ENCODE measurements around the gene OPALIN.

OPALIN gene

GRCh38 chr10:96357038-96357620 lies 1.7 kb downstream of the OPALIN start:
- Histone ChIP-seq H3K9me3 (ENCODE audit: low read depth, low read length) (no peaks in the 10 kb centered on the region), H3K4me3 (no peak overlapping the region), H3K36me3 (ENCODE audit: insufficient read depth, low read length) (no peaks in the 10 kb centered on the region), H3K27ac (no peak overlapping the region), H3K9ac (ENCODE audit: insufficient read length) (no peak overlapping the region)
- no peak for DNase-seq (ENCODE audit: low read depth, low spot score)
- TF ChIP-seq POLR2AphosphoS5 (IDR thresholded peaks at IDR 0.05; ENCODE audit: borderline replicate concordance, low read depth, low read length) (no peak), FOXP2 (optimal IDR thresholded peaks at IDR 0.05; ENCODE audit: control extremely low read depth, extremely low read length, insufficient read depth) (no peak), EZH2 (IDR thresholded peaks at IDR 0.05) (no peak)

- TF ChIP-seq EZH2 (IDR thresholded peaks at IDR 0.05) (no peak), POLR2AphosphoS5 (IDR thresholded peaks at IDR 0.05; ENCODE audit: borderline replicate concordance, low read depth, low read length) (no peak), FOXP2 (optimal IDR thresholded peaks at IDR 0.05; ENCODE audit: control extremely low read depth, extremely low read length, insufficient read depth) (no peak)
Observed at GRCh38 chr10:96352582-96352981, 6.2 kb downstream of the OPALIN start.

GRCh38 chr10:96352027-96352426 lies 6.8 kb downstream of the OPALIN start:
- H3K27ac ChIP-seq, result no peak overlapping the region
- no peak for DNase-seq (ENCODE audit: low read depth, low spot score)
- H3K4me3 ChIP-seq, result no peak overlapping the region
- TF ChIP-seq POLR2AphosphoS5 (IDR thresholded peaks at IDR 0.05; ENCODE audit: borderline replicate concordance, low read depth, low read length) (no peak), FOXP2 (optimal IDR thresholded peaks at IDR 0.05; ENCODE audit: control extremely low read depth, extremely low read length, insufficient read depth) (no peak), EZH2 (IDR thresholded peaks at IDR 0.05) (no peak)
- no peak overlapping the region for H3K9ac ChIP-seq (ENCODE audit: insufficient read length)
- H3K9me3 ChIP-seq (ENCODE audit: low read depth, low read length), result no peaks in the 10 kb centered on the region
- no peaks in the 10 kb centered on the region for H3K36me3 ChIP-seq (ENCODE audit: insufficient read depth, low read length)

More at GRCh38 chr10:96352582-96352981, 6.2 kb downstream of the OPALIN start:
- DNase-seq (ENCODE audit: low read depth, low spot score), result no peak
- no peak overlapping the region for H3K9ac ChIP-seq (ENCODE audit: insufficient read length)
- H3K4me3 ChIP-seq, result no peak overlapping the region
- no peaks in the 10 kb centered on the region for H3K9me3 ChIP-seq (ENCODE audit: low read depth, low read length)
- H3K36me3 ChIP-seq (ENCODE audit: insufficient read depth, low read length), result no peaks in the 10 kb centered on the region
- no peak overlapping the region for H3K27ac ChIP-seq

- no peak for TF ChIP-seq FOXP2 (optimal IDR thresholded peaks at IDR 0.05; ENCODE audit: control extremely low read depth, extremely low read length, insufficient read depth)
- no peak for TF ChIP-seq POLR2AphosphoS5 (IDR thresholded peaks at IDR 0.05; ENCODE audit: borderline replicate concordance, low read depth, low read length)
- TF ChIP-seq EZH2 (IDR thresholded peaks at IDR 0.05), result no peak
- no peak for DNase-seq (ENCODE audit: low read depth, low spot score)
- H3K27ac ChIP-seq, result no peak overlapping the region
- H3K4me3 ChIP-seq, result no peak overlapping the region
- H3K36me3 ChIP-seq (ENCODE audit: insufficient read depth, low read length), result no peaks in the 10 kb centered on the region
- no peaks in the 10 kb centered on the region for H3K9me3 ChIP-seq (ENCODE audit: low read depth, low read length)
- no peak overlapping the region for H3K9ac ChIP-seq (ENCODE audit: insufficient read length)
Observed at GRCh38 chr10:96346295-96346694, 12.5 kb downstream of the OPALIN start.

GRCh38 chr10:96345222-96345621 lies 13.6 kb downstream of the OPALIN start:
- no peak for DNase-seq (ENCODE audit: low read depth, low spot score)
- no peak overlapping the region for H3K27ac ChIP-seq
- H3K4me3 ChIP-seq, result no peak overlapping the region

GRCh38 chr10:96344178-96344577 lies 14.6 kb downstream of the OPALIN start:
- no peak overlapping the region for H3K4me3 ChIP-seq
- H3K9me3 ChIP-seq (ENCODE audit: low read depth, low read length), result no peaks in the 10 kb centered on the region
- no peaks in the 10 kb centered on the region for H3K36me3 ChIP-seq (ENCODE audit: insufficient read depth, low read length)
- H3K27ac ChIP-seq, result no peak overlapping the region
- TF ChIP-seq POLR2AphosphoS5 (IDR thresholded peaks at IDR 0.05; ENCODE audit: borderline replicate concordance, low read depth, low read length) (no peak), EZH2 (IDR thresholded peaks at IDR 0.05) (no peak), FOXP2 (optimal IDR thresholded peaks at IDR 0.05; ENCODE audit: control extremely low read depth, extremely low read length, insufficient read depth) (no peak)
- no peak for DNase-seq (ENCODE audit: low read depth, low spot score)
- H3K9ac ChIP-seq (ENCODE audit: insufficient read length), result no peak overlapping the region

More at GRCh38 chr10:96345222-96345621, 13.6 kb downstream of the OPALIN start:
- TF ChIP-seq FOXP2 (optimal IDR thresholded peaks at IDR 0.05; ENCODE audit: control extremely low read depth, extremely low read length, insufficient read depth), result no peak
- TF ChIP-seq EZH2 (IDR thresholded peaks at IDR 0.05), result no peak
- no peak for TF ChIP-seq POLR2AphosphoS5 (IDR thresholded peaks at IDR 0.05; ENCODE audit: borderline replicate concordance, low read depth, low read length)
- Histone ChIP-seq H3K36me3 (ENCODE audit: insufficient read depth, low read length) (no peaks in the 10 kb centered on the region), H3K9me3 (ENCODE audit: low read depth, low read length) (no peaks in the 10 kb centered on the region), H3K9ac (ENCODE audit: insufficient read length) (no peak overlapping the region)

- Histone ChIP-seq H3K9ac (ENCODE audit: insufficient read length) (no peak overlapping the region), H3K36me3 (ENCODE audit: insufficient read depth, low read length) (no peaks in the 10 kb centered on the region), H3K9me3 (ENCODE audit: low read depth, low read length) (no peaks in the 10 kb centered on the region), H3K4me3 (no peak overlapping the region), H3K27ac (no peak overlapping the region)
- no peak for TF ChIP-seq FOXP2 (optimal IDR thresholded peaks at IDR 0.05; ENCODE audit: control extremely low read depth, extremely low read length, insufficient read depth)
- TF ChIP-seq EZH2 (IDR thresholded peaks at IDR 0.05), result no peak
- TF ChIP-seq POLR2AphosphoS5 (IDR thresholded peaks at IDR 0.05; ENCODE audit: borderline replicate concordance, low read depth, low read length), result no peak
- no peak for DNase-seq (ENCODE audit: low read depth, low spot score)
Observed at GRCh38 chr10:96342402-96342801, 16.4 kb downstream of the OPALIN start.

GRCh38 chr10:96341219-96342182 lies 17.3 kb downstream of the OPALIN start:
- DNase-seq (ENCODE audit: low read depth, low spot score), result no peak
- Histone ChIP-seq H3K36me3 (ENCODE audit: insufficient read depth, low read length) (no peaks in the 10 kb centered on the region), H3K9me3 (ENCODE audit: low read depth, low read length) (no peaks in the 10 kb centered on the region), H3K27ac (no peak overlapping the region), H3K4me3 (no peak overlapping the region), H3K9ac (ENCODE audit: insufficient read length) (no peak overlapping the region)
- TF ChIP-seq POLR2AphosphoS5 (IDR thresholded peaks at IDR 0.05; ENCODE audit: borderline replicate concordance, low read depth, low read length) (no peak), FOXP2 (optimal IDR thresholded peaks at IDR 0.05; ENCODE audit: control extremely low read depth, extremely low read length, insufficient read depth) (no peak), EZH2 (IDR thresholded peaks at IDR 0.05) (no peak)

Measured in SK-N-MC (cell line).